Neural cell (in vitro differentiated cells): ENCODE measurements around the gene SRGAP3.

Experiments
- EP300 ChIP-seq: fragments of 450-650 bp; conservative IDR thresholded peaks from 2 replicates; pipeline ENCODE4 v1.6.1; 2014; ENCODE audit warnings: antibody characterized with exemption, mild to moderate bottlenecking, moderate library complexity; ENCODE audit not compliant: poor library complexity, severe bottlenecking
- EZH2 ChIP-seq: fragments of 200-600, 300-800 bp; shearing (Covaris generic), sonication (generic); IDR thresholded peaks from 2 replicates; pipeline ENCODE4 v1.6.1; 2014; ENCODE audit warnings: antibody characterized with exemption, low read length, borderline replicate concordance, mild to moderate bottlenecking; ENCODE audit not compliant: insufficient read depth, poor library complexity, severe bottlenecking
- POLR2AphosphoS5 ChIP-seq: IDR thresholded peaks from 2 replicates; pipeline ENCODE4 v1.6.1; 2012
- SMC3 ChIP-seq: fragments of 450-650 bp; conservative IDR thresholded peaks from 2 replicates; pipeline ENCODE4 v1.6.1; 2014; ENCODE audit warnings: antibody characterized with exemption, mild to moderate bottlenecking, moderate library complexity; ENCODE audit not compliant: poor library complexity
- TAF1 ChIP-seq: IDR thresholded peaks from 2 replicates; pipeline ENCODE4 v1.6.1; 2012; ENCODE audit warnings: low read depth
- TF ChIP-seq, protein P1 (sequence below): fragments of 450-650 bp; IDR thresholded peaks from 2 replicates; pipeline ENCODE4 v1.5.1; 2014; ENCODE audit warnings: antibody characterized with exemption, mild to moderate bottlenecking, moderate library complexity; ENCODE audit not compliant: poor library complexity, severe bottlenecking
- TF ChIP-seq, protein P2 (sequence below): IDR thresholded peaks from 2 replicates; pipeline ENCODE4 v1.6.1; 2012; ENCODE audit warnings: borderline replicate concordance

DNA sequence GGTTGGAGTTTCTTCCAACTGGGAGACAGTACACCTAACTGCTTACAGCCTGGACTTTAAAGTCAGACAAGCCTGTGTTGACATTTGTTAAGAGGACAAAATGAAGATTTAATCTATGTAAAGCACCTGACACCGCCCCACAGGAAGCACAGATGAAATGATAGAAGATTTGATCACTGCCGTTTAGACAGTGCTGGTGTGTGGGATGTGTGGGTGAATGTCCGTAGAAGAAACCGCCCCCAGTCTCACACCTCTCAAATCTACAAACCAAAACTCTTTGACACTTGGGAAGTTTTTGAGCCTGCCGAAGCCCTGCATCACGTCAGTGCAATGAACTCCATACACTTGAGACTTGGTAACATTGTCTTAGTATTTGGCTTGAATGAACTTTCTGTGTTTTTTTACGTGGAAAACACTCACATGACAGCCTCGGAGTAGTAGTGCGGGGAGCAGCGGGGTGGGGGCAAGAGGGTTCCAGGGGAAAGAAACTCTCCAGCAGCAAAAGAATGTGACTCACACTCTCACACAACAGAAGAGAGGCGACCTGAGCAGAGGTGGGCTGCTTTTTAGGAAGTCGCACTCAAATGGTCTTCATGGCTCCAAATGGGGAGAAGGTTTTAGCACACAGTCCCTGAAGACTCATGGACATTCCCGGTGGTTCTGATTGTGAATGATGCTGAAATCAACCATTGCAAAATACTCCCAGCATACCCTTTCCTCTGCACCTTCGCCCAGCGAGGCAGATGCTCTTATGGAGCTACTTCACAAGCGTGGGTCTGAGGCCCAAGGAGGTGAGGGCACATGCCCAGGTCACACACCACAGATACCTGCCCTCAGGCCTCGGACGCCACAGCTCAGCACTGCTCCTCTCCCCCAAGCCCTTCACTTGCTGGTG is 79.2 kb downstream of the SRGAP3 start:
- TF ChIP-seq, protein P1, sequence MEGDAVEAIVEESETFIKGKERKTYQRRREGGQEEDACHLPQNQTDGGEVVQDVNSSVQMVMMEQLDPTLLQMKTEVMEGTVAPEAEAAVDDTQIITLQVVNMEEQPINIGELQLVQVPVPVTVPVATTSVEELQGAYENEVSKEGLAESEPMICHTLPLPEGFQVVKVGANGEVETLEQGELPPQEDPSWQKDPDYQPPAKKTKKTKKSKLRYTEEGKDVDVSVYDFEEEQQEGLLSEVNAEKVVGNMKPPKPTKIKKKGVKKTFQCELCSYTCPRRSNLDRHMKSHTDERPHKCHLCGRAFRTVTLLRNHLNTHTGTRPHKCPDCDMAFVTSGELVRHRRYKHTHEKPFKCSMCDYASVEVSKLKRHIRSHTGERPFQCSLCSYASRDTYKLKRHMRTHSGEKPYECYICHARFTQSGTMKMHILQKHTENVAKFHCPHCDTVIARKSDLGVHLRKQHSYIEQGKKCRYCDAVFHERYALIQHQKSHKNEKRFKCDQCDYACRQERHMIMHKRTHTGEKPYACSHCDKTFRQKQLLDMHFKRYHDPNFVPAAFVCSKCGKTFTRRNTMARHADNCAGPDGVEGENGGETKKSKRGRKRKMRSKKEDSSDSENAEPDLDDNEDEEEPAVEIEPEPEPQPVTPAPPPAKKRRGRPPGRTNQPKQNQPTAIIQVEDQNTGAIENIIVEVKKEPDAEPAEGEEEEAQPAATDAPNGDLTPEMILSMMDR: no peak
- TF ChIP-seq SMC3: no peak
- TF ChIP-seq EP300: no peak
- TF ChIP-seq, protein P2, sequence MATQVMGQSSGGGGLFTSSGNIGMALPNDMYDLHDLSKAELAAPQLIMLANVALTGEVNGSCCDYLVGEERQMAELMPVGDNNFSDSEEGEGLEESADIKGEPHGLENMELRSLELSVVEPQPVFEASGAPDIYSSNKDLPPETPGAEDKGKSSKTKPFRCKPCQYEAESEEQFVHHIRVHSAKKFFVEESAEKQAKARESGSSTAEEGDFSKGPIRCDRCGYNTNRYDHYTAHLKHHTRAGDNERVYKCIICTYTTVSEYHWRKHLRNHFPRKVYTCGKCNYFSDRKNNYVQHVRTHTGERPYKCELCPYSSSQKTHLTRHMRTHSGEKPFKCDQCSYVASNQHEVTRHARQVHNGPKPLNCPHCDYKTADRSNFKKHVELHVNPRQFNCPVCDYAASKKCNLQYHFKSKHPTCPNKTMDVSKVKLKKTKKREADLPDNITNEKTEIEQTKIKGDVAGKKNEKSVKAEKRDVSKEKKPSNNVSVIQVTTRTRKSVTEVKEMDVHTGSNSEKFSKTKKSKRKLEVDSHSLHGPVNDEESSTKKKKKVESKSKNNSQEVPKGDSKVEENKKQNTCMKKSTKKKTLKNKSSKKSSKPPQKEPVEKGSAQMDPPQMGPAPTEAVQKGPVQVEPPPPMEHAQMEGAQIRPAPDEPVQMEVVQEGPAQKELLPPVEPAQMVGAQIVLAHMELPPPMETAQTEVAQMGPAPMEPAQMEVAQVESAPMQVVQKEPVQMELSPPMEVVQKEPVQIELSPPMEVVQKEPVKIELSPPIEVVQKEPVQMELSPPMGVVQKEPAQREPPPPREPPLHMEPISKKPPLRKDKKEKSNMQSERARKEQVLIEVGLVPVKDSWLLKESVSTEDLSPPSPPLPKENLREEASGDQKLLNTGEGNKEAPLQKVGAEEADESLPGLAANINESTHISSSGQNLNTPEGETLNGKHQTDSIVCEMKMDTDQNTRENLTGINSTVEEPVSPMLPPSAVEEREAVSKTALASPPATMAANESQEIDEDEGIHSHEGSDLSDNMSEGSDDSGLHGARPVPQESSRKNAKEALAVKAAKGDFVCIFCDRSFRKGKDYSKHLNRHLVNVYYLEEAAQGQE: no peak
- TF ChIP-seq EZH2: no peak
- TF ChIP-seq TAF1: no peak
- TF ChIP-seq POLR2AphosphoS5: no peak
